ENCODE results near the gene WNT7B.

The WNT7B gene

DNA sequence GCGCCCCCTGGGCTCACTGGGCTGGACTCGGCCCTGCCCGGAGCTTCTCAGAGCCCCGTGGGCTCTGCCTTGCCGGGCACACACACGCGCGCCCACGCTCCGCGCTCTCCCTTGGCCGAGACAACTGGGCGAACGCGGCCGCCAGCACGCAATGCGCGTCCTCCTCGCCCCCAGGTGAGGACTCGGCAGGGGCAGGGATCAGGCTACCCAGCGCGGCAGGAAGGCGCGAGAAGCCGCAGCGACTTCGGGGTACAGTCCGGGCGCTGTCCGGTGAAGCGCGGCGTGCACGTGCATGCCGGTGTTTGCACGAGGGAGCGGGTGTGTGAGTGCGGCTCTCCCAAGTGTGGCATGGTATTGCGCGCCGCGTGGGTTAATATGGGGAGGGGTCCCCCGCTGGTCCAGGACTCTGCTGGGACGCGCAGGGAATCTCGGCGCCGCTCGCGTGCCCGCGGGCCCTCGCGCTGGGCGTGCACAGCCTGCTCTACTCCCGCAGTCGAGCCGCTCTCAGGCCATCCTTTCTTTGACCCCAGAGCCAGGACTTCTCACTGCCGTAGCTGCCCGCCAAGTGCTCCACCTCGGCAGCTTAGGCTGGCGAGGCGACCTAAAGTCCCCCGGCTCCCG is 5.4 kb downstream of the WNT7B start:
- peak in 1 of 4 experiments; percentile 30 for DNase-seq

DNA sequence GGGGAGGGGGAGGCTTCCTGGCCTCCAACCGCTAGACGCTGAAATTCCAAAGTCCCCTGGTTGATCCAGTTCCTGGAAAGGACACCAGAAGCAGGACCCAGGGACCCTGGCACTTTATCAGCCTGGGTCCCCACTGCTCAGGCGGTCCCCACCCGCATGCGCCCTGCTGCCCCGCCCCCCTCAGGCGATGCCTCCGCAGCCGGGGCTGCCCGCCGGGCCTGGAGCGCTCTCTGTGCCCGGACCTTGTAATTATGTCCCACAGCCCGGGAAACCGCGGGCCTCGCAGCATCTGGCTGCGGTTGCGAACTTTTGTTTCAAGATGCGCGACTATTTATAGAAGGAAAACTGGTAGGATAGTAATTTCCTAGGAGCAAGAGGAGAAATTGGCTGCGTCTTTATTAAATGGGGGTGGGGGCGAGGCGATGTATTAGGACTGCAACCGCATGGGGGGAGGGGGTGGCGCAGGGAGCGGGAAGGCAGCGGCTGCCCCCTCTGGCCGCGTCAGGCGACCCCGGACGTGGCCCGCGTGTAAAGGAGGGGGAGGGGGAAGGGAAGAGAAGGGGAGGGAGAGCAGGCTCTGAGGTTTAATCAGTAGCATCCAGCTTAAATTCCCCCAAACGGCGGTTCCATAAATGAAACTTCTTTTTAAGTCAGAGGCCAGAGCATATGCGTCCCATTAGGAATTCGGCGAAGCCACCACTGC is 6.1 kb downstream of the WNT7B start:
- no peak for DNase-seq

DNA sequence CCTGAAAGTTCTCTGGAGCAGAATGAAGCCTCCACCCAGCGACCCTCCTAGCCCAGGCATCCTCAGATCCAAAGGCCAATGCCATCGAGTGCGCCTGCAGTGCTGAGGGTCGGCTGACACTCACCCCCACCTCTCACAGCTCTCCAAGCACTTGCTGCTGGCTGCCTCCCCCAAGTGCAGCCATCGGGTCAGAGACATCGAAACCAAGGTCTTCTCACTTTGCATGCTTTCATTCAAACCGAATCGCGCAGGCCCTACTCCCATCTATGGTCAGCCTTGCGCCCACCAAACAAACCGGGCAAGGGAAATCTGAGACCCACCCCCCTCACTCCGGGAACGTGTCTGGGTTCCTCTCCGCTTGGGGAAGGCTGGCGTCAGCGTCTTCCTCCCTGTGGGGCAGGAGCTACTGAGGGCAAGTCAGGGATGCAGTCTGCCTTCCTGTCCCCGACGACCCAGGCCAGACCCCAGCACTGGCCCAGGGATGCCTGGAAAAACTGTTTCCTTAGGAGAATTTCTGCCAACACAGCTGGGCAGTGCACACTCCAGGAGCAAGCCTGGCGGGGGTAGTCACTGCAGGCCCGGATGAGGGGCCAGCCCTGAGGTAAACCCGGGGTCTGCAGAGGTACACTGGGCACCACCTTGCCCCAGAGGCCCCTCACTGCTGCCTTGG is 7.0 kb downstream of the WNT7B start:
- no peak for DNase-seq

- DNase-seq, result no peak
Observed at GRCh38 chr22:45969414-45969799, 7.6 kb downstream of the WNT7B start.

DNA sequence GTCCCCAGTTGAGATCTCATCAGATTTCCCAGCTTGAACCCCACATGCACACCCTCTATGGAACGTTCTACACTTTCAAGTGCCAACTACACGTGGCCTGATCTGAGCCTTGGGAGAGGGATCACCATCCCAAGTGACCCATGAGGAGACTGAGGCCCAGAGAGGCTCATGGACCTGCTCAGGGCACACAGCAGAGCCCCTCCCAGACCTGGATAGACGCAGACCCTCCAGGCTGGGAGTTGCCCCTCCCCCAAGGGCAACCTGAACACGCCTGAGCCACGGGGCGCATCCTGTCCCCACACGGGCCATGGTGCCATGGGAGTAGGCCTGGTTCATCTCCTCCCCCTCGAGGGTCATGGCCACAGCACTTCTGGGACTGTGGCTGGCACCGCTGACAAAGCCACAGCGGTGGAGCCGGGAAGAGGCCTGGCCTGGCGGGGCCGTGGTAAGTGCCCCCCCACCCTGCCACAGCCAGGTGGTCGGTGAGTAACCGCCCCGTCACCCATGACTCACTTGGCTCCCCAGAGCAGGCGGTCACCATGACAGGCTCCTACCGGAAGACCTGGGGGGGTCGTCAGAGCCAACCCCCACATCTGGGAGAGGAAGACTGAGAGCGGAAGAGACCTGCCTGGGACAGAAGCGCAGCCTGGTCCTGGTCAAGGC is 8.1 kb downstream of the WNT7B start:
- no peak for DNase-seq

DNA sequence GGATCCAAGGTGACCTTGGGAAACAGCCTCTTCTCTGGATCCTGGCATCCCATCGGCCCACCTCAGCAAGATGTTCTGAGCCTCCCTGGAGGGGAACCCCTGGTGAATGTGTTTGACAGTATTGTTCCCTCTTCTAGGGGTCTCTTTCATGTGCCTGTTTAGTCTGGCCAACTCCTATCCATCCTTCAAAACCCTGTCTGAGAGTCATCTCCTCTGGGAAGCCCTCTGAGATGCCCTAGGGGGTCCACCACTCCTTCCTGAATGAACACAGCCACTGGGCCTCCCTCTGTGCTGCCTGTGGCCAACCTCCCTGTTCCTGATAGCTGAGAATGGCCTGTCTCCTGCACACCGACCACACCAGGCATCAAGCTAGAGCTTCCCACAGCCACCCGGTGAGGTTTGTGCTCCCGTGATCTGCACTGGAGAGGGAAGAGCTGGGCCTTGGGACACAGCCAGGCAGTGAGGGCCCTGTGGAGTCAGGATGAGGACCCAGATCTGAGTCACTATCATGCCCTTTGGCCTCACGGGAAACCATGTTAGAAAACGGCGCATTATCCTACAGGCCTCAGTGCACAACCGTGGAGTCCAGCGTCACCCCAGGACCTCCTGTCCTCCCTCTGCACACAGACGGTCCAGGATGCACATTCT is 8.8 kb downstream of the WNT7B start:
- no peak for DNase-seq

GRCh38 chr22:45966895-45967365 is 10.0 kb downstream of the WNT7B start:
- DNase-seq, result no peak

DNA sequence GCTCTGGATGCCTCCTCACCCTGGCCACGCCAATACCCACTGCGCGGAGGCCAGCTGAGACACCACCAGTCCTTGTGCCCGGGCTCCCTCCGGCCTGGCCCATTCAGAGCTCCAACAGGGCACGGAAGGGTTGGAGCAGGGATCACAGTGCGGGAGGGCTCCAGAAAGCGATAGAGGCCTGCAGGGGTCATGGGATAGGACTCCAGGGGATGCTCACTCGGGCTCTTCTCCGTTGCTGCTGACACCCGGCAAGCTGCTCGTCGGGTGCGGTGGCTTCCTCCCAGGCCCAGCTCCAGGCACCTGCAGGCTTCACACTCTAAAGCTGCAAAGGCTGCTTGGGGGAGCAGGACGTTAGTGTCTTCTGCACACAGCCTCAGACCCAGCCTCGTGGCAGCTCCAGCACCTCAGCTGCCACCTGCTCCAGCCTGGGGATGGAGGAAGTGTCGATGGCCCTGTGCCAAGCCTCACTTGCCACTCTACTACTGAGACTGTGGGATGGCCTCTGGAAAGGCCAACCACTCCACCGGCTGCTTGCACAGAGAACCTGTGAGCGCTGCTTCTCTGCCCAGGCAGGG is 10.6 kb downstream of the WNT7B start:
- no peak for DNase-seq

DNA sequence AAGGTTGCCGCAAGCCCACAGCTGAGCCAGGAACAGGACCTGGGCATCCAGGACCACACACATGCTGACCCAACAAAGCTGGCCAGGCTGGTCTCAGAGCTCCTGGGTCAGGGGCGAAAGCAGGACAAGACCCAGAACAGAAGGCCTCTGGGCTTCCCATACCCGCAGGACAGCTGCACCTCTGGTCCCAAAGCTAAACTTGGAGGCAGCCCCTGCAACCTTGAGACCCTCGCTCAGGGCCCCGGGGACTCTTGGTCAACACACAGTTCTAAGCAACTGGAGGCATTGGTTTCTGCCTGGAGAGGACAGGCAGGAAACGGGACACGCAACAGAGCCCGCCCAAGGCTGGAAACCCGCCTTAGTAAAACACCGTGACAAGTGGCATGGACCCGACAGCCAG is 11.4 kb downstream of the WNT7B start:
- no peak for DNase-seq

- no peak for DNase-seq
Observed at GRCh38 chr22:45964926-45965527, 11.9 kb downstream of the WNT7B start.

- DNase-seq, result no peak
Observed at GRCh38 chr22:45964372-45964771, 12.6 kb downstream of the WNT7B start.

DNA sequence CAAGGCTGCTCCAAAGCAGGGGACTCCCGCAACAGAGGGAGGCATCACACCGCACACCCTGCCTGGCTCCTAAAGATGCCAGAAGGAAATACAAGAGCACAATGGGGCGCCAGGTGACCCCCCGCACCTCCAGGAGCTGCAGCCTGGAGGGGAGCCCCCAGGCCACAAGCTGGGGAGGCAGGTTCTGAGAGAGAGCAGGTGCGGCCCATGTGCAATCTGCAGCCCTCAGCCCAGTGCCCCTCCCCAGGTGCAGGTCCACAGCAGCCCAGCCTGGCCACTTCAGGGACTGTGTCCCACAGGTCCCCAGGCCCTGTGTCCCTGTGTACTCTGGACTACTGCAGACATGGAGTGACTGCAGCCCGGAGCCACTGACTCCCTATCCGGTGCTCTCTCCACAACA is 13.1 kb downstream of the WNT7B start:
- no peak for DNase-seq

DNA sequence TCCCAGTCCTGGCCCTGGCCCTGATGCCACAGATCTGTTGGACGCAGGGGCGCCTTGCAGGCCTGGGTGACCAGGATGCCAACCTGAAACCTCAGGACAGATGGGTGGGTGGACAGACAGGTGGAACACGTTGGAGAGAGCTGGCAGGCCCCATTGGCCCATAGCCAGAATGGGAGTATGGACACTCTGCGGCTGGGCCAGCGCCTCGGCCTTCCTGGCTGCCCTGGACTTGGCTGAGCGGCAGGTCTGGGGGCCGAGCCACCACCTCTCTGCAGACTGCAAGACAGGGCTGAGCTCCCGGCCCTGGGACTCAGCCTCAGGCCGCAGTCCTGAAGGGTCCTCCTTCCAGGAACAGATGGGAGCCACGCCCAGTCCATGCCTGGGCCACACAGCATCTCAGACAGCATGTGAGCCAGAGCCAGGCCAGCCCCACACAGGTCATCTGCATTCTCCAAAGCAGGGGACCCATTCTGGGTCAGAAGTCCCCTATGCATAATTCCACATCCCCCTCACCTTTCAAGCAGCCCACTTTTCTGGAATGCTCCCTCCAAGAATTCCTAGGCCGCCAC is 14.1 kb downstream of the WNT7B start:
- DNase-seq, result no peak

DNA sequence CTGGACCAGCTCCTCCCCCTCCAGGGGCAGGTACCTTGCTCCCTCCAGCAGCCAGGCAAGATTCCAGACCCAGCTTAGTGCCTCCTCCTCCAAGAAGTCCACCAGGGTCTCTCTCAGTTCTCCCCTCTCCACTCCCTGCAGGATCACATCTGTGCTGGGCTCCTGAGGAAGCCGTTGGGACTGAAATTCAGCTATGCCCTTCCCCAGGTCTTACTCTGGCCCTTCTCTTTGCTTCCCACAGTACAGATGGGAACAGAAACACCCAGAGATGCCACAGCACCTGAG is 14.6 kb downstream of the WNT7B start:
- no peak for DNase-seq

DNA sequence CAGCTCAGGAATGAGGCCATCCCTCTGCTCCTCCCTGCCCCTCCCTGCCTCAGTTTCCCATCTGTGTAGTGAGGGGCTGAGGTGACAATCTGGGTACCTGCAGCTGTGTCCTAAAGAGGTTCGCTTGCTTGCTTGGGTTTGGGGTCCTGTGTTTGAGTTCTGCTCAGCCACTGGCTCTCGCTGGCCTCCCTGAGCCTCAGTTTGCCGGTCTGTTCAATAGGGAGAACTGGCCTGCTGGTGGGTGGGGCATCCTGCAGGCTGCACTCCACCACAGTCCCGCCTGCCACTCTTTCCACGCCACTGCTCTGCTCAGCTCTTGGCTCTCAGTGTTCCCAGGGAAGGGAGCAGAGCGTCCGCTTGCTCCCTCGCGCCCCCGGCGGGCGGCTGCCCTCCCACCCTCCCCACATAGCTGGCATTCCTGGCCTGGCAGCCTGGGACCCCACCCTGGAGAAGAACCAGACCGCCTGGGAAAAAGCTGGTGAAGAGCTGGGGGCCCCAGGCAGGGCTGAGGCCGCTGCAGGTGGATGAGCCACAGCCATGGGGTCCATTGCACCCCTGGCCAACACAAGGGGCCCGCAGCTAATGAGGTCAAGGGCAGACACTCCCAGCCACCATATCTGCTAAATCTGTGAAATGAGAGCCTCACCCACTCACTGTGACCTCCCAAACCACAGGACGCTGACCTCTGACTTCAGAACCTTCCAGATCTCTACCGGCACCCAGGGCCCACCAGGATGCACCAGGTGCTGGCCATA is 15.1 kb downstream of the WNT7B start:
- no peak for DNase-seq

DNA sequence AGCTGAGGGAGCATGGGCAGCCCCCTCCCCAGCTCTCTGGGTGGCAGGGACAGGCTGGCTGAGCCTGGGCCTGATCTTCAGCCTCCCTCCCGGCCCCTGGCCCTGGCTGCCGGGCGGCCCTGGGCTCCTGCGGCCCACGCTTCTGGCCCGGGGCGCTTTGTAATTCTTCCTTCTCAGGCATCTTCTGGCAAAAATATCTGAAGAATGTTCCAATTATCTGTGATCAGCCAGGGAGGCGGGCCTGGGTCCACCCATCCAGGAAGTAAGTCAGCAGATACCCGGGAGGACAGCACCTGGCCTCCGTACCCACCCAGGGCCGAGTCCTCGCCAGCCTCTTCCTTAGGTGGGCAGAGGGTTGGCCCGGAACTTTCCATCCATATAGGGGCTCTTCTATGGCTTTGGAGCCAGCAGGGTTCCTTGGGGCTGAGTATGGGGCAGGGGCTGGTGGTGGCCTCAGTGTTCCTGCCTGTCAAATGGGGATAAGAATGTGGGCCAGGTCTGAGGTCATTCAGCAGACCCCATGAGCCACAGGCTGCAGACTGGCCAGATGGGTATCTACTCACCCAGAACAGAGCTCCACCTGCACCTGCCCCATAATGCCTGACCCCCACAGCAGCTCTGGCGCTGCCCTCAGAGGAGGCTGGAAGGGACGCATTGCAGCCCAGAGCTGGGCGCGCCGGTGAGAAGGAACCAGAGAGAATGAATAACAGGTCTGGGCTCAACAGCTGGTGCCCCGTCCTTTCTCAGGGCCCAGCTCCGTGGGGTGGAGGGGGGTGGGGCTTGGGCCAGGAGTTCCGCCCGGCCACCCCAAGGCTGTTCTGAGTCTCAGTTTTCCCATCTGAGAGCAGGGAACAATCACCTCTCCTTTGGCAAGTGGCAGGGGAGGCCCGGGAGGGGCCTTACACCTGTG is 16.2 kb downstream of the WNT7B start:
- DNase-seq, result no peak

- DNase-seq, result no peak
Observed at GRCh38 chr22:45959719-45960476, 17.1 kb downstream of the WNT7B start.

DNA sequence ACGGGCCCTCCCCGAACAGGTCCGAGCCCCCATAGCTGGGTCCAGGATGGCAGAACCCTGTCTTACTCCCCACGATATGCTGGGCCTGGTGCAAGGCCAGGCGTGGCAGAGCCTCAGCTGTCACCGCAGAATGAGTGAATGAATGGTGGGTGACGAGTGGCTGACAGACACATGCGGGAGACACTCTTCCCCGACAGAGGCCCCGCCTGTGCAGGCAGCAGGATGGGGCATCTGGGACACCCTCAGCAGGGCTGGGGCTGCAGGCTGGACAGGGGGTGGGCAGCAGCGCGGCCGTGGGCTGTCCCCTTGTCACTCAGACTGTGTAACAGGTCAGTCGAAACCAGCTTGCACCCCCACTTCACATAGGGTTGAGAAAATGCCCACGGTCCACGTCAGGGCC is 18.0 kb downstream of the WNT7B start:
- DNase-seq, result no peak

- DNase-seq, result no peak
Observed at GRCh38 chr22:45957826-45958225, 19.1 kb downstream of the WNT7B start.

All from suppressor macrophage (primary cell).